ENCODE measurements around the gene CALU. TPM values are rescaled to one million over a fixed set of nuclear protein-coding genes. Genes with fewer than 3 reads are reported as not detected.

CALU gene
- total RNA-seq, 2 donors from 2014 or later, result 204 to 255 TPM

DNA sequence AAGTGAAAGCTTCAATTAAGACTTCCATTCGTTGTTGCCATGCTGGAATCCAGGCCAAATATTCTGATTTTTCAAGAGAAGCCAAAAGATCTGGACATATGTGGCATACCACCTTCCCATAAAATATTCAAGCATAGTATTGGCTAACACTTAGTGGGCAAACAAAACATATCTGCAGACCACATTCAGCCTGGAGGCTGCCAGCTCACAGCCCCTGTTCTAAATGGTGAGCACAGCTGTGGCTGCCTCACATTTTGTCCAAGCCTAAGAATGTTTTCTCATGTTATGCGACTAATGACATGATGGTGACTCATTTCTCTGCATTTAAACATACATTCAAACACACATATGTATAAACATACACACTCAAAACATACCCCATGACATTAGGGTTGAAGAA, 10.6 kb upstream of the CALU start:
- H3K27me3 ChIP-seq (replicated peaks; ENCODE audit: insufficient read depth), result no peaks in the 10 kb centered on the region
- TF ChIP-seq, protein P1, sequence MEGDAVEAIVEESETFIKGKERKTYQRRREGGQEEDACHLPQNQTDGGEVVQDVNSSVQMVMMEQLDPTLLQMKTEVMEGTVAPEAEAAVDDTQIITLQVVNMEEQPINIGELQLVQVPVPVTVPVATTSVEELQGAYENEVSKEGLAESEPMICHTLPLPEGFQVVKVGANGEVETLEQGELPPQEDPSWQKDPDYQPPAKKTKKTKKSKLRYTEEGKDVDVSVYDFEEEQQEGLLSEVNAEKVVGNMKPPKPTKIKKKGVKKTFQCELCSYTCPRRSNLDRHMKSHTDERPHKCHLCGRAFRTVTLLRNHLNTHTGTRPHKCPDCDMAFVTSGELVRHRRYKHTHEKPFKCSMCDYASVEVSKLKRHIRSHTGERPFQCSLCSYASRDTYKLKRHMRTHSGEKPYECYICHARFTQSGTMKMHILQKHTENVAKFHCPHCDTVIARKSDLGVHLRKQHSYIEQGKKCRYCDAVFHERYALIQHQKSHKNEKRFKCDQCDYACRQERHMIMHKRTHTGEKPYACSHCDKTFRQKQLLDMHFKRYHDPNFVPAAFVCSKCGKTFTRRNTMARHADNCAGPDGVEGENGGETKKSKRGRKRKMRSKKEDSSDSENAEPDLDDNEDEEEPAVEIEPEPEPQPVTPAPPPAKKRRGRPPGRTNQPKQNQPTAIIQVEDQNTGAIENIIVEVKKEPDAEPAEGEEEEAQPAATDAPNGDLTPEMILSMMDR (IDR thresholded peaks at IDR 0.05), result no peak
- no peak overlapping the region for H3K27ac ChIP-seq
- H3K36me3 ChIP-seq, result no peaks in the 10 kb centered on the region
- H3K4me3 ChIP-seq, result no peak overlapping the region
- H3K4me1 ChIP-seq (ENCODE audit: control insufficient read depth in 1 of 2, low read depth in 2 of 2), result no peaks in the 10 kb centered on the region
- no peaks in the 10 kb centered on the region for H3K9me3 ChIP-seq
- DNase-seq (ENCODE audit: low spot score), result no peak
- ATAC-seq (ENCODE audit: insufficient number of reproducible peaks, low FRiP score, low read depth), result no peak

DNA sequence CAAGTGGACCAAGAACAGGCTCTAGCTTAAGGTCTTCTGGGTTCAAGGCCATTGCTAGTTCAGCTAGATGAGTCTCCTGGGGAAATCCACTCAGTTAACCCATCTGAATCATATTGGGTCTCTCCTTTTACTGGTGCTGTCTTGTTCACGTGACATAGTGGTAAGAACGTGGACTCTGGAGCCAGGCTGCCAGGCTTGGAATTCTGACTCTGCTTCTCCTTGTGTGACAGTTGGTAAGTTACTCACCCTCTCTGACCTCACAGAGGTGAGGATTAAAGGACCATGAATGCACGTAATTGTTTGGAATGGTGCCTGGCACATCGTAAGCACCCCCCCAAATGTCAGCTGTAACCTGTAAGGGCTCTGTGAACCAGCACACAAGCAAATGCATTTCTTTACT, 9.7 kb upstream of the CALU start:
- Histone ChIP-seq H3K27me3 (replicated peaks; ENCODE audit: insufficient read depth) (no peaks in the 10 kb centered on the region), H3K4me1 (ENCODE audit: control insufficient read depth in 1 of 2, low read depth in 2 of 2) (no peaks in the 10 kb centered on the region), H3K9me3 (no peaks in the 10 kb centered on the region), H3K4me3 (no peak overlapping the region), H3K36me3 (no peaks in the 10 kb centered on the region), H3K27ac (no peak overlapping the region)
- TF ChIP-seq, protein P1 (IDR thresholded peaks at IDR 0.05), result no peak
- no peak for ATAC-seq (ENCODE audit: insufficient number of reproducible peaks, low FRiP score, low read depth)
- DNase-seq (ENCODE audit: low spot score), result no peak

DNA sequence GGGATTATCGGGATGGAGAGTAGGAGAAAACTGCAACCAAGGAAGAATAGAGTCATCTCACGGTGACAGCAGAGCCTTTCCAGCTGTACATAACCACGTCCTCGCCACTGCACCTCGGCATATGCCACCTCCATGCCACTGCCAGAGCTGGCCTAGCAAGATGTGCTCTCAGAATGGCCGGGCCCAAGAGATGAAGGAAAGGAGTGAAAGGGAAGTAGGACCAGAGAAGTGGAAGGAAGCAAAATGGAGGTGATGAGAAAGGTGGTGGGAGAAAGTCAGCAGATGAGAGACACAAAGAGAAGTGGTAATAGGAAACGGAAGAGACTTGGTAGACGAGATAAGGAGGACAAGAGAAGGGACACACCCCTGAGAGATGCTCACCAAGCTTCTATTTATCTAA, 8.0 kb upstream of the CALU start:
- TF ChIP-seq, protein P1 (IDR thresholded peaks at IDR 0.05), result no peak
- no peak overlapping the region for H3K4me3 ChIP-seq
- no peaks in the 10 kb centered on the region for H3K4me1 ChIP-seq (ENCODE audit: control insufficient read depth in 1 of 2, low read depth in 2 of 2)
- no peaks in the 10 kb centered on the region for H3K27me3 ChIP-seq (replicated peaks; ENCODE audit: insufficient read depth)
- ATAC-seq (ENCODE audit: insufficient number of reproducible peaks, low FRiP score, low read depth), result no peak
- H3K9me3 ChIP-seq, result no peaks in the 10 kb centered on the region
- no peak overlapping the region for H3K27ac ChIP-seq
- H3K36me3 ChIP-seq, result no peaks in the 10 kb centered on the region
- no peak for DNase-seq (ENCODE audit: low spot score)

DNA sequence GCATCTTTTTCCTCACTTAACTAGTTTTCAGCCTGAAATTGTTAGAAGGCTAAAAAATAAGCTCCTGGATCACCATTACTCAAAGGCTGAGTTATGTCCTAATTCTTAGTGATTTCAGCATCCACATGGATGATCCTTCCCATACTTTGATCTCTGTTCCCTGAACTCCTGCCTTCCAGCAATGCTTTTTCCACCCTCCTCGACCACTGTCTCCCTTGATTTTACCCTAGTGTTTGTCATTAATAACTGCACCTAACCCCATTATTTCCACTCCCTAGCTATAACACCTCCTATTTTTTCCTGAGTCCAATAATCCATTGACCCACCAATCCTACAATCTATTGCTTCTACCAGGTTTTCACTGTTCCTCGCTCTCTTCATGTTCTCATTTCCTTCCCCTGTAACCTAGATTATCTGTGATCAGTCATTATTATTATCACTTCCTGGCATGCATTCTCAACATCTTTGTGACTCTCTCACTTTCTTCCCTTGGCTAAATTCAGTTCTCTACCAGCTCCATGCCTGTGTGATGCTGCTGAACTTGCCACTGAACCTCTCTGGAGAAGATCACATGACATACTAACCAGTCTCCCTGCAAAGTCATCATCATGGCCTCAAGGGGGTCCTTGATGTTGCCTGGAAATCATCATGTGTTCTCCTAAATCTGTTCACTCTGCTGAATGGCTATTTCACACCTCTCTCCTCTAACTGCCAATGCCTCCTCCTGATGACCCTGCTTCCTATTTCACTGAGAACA, 6.5 kb upstream of the CALU start:
- H3K4me1 ChIP-seq (ENCODE audit: control insufficient read depth in 1 of 2, low read depth in 2 of 2), result no peaks in the 10 kb centered on the region
- no peak overlapping the region for H3K4me3 ChIP-seq
- no peaks in the 10 kb centered on the region for H3K36me3 ChIP-seq
- TF ChIP-seq, protein P1 (IDR thresholded peaks at IDR 0.05), result no peak
- DNase-seq (ENCODE audit: low spot score) (no peak), ATAC-seq (ENCODE audit: insufficient number of reproducible peaks, low FRiP score, low read depth) (no peak)
- H3K27ac ChIP-seq, result no peak overlapping the region
- no peaks in the 10 kb centered on the region for H3K27me3 ChIP-seq (replicated peaks; ENCODE audit: insufficient read depth)
- H3K9me3 ChIP-seq, result no peaks in the 10 kb centered on the region

DNA sequence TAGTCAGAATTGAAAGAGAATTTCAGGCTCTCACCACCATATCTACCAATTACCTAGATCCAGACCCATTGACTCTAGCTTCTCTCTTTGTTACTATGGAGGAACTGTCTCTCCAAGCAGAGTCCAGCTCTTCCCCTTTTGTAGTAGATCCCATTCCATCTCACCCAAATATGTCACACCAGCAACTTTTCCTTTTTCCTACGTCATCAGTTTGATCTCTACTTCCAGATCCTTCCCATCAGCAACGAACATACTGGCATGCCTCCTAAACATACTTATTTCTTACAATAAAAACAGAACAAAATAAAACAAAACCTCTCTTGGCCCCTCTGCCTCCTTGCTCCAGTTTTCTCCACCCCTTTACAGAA, 5.9 kb upstream of the CALU start:
- TF ChIP-seq, protein P1 (IDR thresholded peaks at IDR 0.05), result no peak
- H3K4me1 ChIP-seq (ENCODE audit: control insufficient read depth in 1 of 2, low read depth in 2 of 2), result peaks cover under 1 to 3% of the 10 kb centered on the region in 2 donors
- ATAC-seq (ENCODE audit: insufficient number of reproducible peaks, low FRiP score, low read depth), result no peak

More for the DNA sequence above, 5.9 kb upstream of the CALU start:
- Histone ChIP-seq H3K27me3 (replicated peaks; ENCODE audit: insufficient read depth) (no peaks in the 10 kb centered on the region), H3K36me3 (no peaks in the 10 kb centered on the region), H3K4me3 (no peak overlapping the region), H3K27ac (no peak overlapping the region), H3K9me3 (no peaks in the 10 kb centered on the region)
- no peak for DNase-seq (ENCODE audit: low spot score)

Data from thoracic aorta (tissue), 2 donors.